CD4-positive, alpha-beta T cell treated with Interleukin-2 at 100 ng/mL for 4 hours (primary cell): ENCODE data around the gene SLC9A9.

Experiments used
- DNase-seq: peaks from one replicate; pipeline ENCODE4 v3.0.0-alpha.2; 2020; ENCODE audit warnings: low spot score

SLC9A9 gene

DNA sequence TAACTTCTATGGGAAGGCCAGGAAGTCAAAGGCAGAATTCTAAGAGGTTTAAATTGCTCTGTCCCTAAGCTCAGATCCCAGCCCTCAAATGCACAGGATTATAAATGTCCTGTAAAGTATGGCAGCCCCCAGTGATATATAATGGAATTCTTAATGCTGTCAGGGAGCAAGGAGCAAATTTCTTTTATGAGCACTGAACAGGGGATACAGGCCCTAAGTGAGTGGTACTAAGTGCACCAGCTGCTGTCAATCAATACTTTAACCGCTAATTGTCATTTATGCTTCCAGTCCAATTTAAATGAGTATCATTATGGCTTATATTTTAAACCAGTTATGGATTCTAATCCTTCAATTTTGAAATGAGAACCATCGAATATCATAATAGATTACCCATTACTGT lies 4.7 kb downstream of the SLC9A9 start:
- no peak for DNase-seq

GRCh38 chr3:143840636-143841035 lies 7.6 kb downstream of the SLC9A9 start:
- no peak for DNase-seq

GRCh38 chr3:143839980-143840379 lies 8.3 kb downstream of the SLC9A9 start:
- no peak for DNase-seq

GRCh38 chr3:143837076-143837475 lies 11.2 kb downstream of the SLC9A9 start:
- DNase-seq = no peak

DNA sequence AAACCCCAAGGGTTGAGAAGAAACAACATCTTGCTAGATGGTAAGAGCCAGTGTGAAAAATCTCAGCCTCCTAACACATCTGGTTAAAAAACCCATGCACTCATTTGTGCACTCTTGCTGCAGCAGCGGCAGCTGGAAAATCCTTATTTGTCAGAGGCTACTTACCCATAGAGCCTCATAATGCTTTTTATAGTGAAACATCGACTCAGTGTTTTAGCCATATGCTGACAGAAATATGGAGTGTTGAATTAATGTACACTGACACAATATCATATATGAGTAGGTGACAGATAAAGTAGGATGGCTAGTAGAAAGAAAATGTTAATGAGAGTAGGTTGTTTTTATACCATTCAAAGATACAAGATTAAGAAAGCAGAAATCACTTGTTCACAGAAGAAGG lies 13.0 kb downstream of the SLC9A9 start:
- DNase-seq = no peak

GRCh38 chr3:143832433-143832832 lies 15.8 kb downstream of the SLC9A9 start:
- DNase-seq = no peak

- no peak for DNase-seq
Observed at GRCh38 chr3:143831994-143832393, 16.3 kb downstream of the SLC9A9 start.

- DNase-seq = no peak
Observed at GRCh38 chr3:143831208-143831607, 17.1 kb downstream of the SLC9A9 start.

DNA sequence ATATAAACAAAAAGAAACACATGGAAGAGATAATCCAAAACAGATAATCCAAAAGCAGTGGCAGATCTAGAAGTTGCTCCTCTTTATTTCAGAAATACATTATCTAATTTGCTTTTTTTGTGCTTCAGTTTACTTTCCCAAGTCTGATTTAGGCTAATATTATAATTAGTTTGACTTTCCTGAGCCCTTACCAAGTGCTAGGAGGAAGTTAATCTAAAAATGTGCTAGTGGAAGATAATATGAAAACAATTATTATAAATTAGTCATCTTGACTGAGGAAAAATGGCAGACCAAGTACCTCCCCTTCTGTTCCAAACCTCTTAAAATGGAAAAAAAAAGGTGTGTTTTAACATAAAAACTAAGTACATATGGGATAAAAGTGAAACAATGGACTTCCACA lies 17.5 kb downstream of the SLC9A9 start:
- no peak for DNase-seq

DNA sequence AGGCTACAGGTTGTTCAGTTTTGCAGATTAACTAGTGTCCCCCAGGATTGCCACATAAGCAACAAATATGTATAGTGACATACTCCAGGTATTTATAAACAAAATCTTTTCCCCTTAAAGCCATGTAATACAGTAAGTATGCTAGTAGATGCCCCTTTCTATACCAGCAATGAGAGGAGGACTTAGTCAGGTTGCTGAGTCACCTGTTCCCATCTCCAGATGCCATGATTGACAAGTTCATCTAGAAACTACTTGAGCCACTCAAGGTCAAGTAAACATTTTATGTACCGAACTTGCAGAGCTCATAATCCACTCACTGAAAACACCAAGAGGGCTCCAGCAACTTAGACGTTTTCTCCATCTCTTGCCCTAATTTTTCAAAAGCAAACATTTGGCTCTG lies 18.2 kb downstream of the SLC9A9 start:
- no peak for DNase-seq

- no peak for DNase-seq
Observed at GRCh38 chr3:143827425-143827824, 20.8 kb downstream of the SLC9A9 start.

DNA sequence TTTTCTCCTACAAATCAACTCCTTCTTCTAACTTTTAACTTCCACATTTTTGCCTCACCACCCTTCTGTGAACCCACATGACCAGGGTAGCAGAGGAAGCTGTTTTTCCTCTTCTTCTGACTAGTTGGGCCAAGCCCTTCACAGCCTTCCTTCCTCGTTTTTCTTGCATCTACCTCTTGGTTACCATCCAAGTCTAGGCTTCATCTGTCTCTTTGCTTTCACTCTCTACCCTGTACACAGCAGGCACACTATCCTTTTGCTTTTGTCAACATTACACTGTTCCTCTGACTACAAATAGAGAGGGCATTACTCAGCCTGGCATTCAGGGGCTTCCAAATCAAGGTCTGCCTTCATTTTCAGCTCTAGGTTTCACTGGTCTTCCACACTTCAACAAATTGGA lies 22.0 kb downstream of the SLC9A9 start:
- DNase-seq = no peak

DNA sequence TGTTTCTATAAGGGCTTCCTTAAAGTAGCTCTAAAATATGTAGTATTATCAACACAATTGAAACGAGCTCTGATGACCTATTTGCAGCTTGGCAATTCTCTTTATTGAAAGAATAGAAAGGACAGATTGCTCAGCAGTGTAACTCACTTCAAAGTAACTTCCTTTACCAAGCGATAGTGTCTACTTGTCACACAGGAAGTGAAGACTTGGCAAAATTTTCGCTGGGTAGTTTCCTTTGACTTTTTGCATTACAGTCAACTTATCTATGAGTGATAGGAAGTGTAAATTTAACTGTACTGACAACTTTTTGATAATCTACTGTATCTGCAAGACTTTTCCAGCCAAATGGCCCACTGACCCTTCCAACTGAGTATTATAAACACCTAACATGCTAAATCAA lies 22.8 kb downstream of the SLC9A9 start:
- peak; percentile 65 for DNase-seq

- no peak for DNase-seq
Observed at GRCh38 chr3:143824735-143825385, 23.4 kb downstream of the SLC9A9 start.

DNA sequence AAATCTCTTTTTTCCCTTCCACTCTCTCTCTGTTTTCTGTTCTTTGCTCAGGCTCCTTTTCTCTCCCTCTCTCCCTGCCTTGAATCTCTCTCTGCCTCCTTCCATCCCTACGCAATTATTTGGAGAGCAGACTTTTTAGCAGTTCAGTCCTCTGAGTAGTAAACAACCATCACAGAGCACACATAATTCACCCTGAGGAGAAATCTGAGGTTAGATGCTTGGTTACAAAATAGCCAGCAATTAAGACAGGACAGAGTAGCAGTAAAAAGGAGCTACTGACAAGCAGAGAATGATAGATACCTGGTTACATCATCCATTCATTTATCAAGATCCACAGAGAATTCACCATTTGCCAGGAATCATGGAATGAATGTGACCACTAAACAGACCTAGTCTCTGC lies 25.5 kb downstream of the SLC9A9 start:
- DNase-seq = no peak

GRCh38 chr3:143822374-143822773 lies 25.9 kb downstream of the SLC9A9 start:
- no peak for DNase-seq

GRCh38 chr3:143821862-143822261 lies 26.4 kb downstream of the SLC9A9 start:
- no peak for DNase-seq

GRCh38 chr3:143820466-143821221 lies 27.6 kb downstream of the SLC9A9 start:
- DNase-seq = no peak

- no peak for DNase-seq
Observed at GRCh38 chr3:143819890-143820289, 28.4 kb downstream of the SLC9A9 start.

DNA sequence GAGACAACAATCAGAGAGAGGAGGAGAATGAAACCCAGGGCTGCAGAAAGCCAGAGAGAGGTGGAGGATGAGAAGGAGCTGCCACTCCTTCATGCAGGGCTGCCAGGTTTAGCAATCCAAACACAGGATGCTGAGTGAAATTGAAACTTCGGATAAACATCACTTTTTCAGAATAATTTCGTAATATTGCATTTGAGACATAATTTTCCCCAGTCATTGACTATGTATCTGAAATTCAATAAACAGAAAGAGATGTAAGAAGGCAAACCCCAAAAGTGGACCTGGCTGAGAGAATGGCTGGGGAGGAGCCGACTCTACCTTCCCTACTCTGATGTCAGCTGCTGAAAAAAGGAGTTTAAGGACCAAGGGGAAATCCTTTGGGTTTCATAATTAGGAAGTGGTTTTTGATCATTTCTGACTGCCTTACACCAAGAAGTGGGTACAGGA lies 33.8 kb downstream of the SLC9A9 start:
- DNase-seq = no peak

DNA sequence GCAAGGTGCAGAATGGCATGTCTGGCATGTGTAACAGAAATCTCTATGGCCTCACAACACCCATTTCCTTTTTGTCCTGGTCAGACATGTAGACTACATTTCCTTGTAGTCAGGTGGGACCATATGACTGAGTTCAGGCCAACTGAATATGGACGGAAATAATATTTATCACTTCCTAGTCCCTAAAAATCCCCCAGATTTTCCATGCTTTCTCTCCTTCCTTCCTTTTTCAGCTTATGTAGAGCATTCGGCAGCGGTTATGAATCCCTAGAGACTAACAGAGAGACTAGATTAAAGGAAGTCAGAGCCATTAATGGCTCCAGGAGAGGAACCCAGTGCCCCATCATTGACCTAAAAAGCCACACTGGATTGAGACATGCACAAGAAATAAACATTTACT lies 35.8 kb downstream of the SLC9A9 start:
- no peak for DNase-seq

DNA sequence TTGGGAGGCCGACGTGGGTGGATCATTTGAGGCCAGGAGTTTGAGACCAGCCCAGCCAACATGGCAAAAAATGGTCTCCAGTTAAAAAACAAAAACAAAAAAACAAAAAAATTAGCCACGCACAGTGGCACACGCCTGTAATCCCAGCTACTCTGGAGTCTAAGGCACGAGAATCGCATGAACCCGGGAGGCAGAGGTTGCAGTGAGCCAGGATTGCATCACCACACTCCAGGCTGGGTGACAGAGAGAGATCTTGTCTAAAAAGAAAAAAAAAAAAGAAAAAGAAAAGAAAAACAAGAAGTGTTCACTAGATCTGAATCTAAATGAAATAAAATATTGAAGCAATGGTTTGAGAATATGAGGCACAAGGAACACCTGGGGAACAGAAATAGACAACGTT lies 36.7 kb downstream of the SLC9A9 start:
- no peak for DNase-seq

- no peak for DNase-seq
Observed at GRCh38 chr3:143810953-143811265, 37.4 kb downstream of the SLC9A9 start.
